Progenitor cell of endocrine pancreas (in vitro differentiated cells): ENCODE data around the gene CAV2. TPM values are rescaled to one million over a fixed set of nuclear protein-coding genes. Genes with fewer than 3 reads are reported as not detected.

ENCODE experiments used
- DNase-seq: peaks from one replicate; pipeline ENCODE4 v3.0.0; 2021; ENCODE audit warnings: low spot score; ENCODE audit not compliant: unreplicated experiment
- H3K27ac Mint-ChIP-seq: 2 replicates; pipeline ENCODE4 v1.8.0; 2021; ENCODE audit warnings: mild to moderate bottlenecking, moderate library complexity, mixed read lengths
- H3K27me3 Mint-ChIP-seq: 2 replicates; pipeline ENCODE4 v1.8.0; 2021; ENCODE audit warnings: mixed read lengths
- H3K36me3 Mint-ChIP-seq: 2 replicates; pipeline ENCODE4 v1.8.0; 2022; ENCODE audit warnings: mixed read lengths; ENCODE audit not compliant: insufficient read depth
- H3K4me1 Mint-ChIP-seq: 2 replicates; pipeline ENCODE4 v1.8.0; 2021; ENCODE audit warnings: low read depth, mixed read lengths
- H3K4me3 Mint-ChIP-seq: 2 replicates; pipeline ENCODE4 v1.8.0; 2021; ENCODE audit warnings: low read depth, mild to moderate bottlenecking, moderate library complexity, mixed read lengths
- H3K9me3 Mint-ChIP-seq: 2 replicates; pipeline ENCODE4 v1.8.0; 2021; ENCODE audit warnings: low read depth, mixed read lengths
- CTCF ChIP-seq: fragments of 200-600 bp; sonication (generic); IDR thresholded peaks from one replicate; pipeline ENCODE4 v1.5.0; 2021; ENCODE audit warnings: antibody characterized with exemption, mild to moderate bottlenecking; ENCODE audit not compliant: unreplicated experiment
- total RNA-seq: library from RNA; stranded (reverse); gene quantifications from 2 replicates; pipeline ENCODE4 v1.2.1, GENCODE V29; 2021

The CAV2 gene
- total RNA-seq, 1 donor from 2014 or later = 9.4 TPM

- H3K4me1 Mint-ChIP-seq = peaks cover 17% of the 10 kb centered on the region
- DNase-seq = no peak
- no peak overlapping the region for H3K27ac Mint-ChIP-seq
- no peaks in the 10 kb centered on the region for H3K9me3 Mint-ChIP-seq
- peaks cover 13% of the 10 kb centered on the region for H3K27me3 Mint-ChIP-seq
- H3K36me3 Mint-ChIP-seq = no peaks in the 10 kb centered on the region
- TF ChIP-seq CTCF = no peak
- H3K4me3 Mint-ChIP-seq = no peak overlapping the region
Observed at GRCh38 chr7:116455499-116455898, 44.0 kb upstream of the CAV2 start.

GRCh38 chr7:116461500-116461899 lies 38.0 kb upstream of the CAV2 start:
- H3K27me3 Mint-ChIP-seq = peaks cover 7% of the 10 kb centered on the region
- no peak for DNase-seq
- no peak overlapping the region for H3K27ac Mint-ChIP-seq
- H3K4me1 Mint-ChIP-seq = peaks cover 6% of the 10 kb centered on the region
- TF ChIP-seq CTCF = no peak
- no peak overlapping the region for H3K4me3 Mint-ChIP-seq
- H3K9me3 Mint-ChIP-seq = no peaks in the 10 kb centered on the region
- no peaks in the 10 kb centered on the region for H3K36me3 Mint-ChIP-seq

- TF ChIP-seq CTCF = no peak
- Mint-ChIP-seq H3K4me3 (no peak overlapping the region), H3K27me3 (no peaks in the 10 kb centered on the region), H3K4me1 (no peaks in the 10 kb centered on the region), H3K36me3 (no peaks in the 10 kb centered on the region), H3K9me3 (no peaks in the 10 kb centered on the region), H3K27ac (no peak overlapping the region)
- DNase-seq = no peak
Observed at GRCh38 chr7:116463956-116464355, 35.6 kb upstream of the CAV2 start.

- Mint-ChIP-seq H3K27me3 (no peaks in the 10 kb centered on the region), H3K27ac (no peak overlapping the region), H3K4me3 (no peak overlapping the region), H3K9me3 (no peaks in the 10 kb centered on the region), H3K4me1 (no peaks in the 10 kb centered on the region), H3K36me3 (no peaks in the 10 kb centered on the region)
- DNase-seq = no peak
- no peak for TF ChIP-seq CTCF
Observed at GRCh38 chr7:116464375-116464774, 35.2 kb upstream of the CAV2 start.

GRCh38 chr7:116465125-116465524 lies 34.4 kb upstream of the CAV2 start:
- H3K4me3 Mint-ChIP-seq = no peak overlapping the region
- no peak overlapping the region for H3K27ac Mint-ChIP-seq
- H3K36me3 Mint-ChIP-seq = no peaks in the 10 kb centered on the region
- no peaks in the 10 kb centered on the region for H3K4me1 Mint-ChIP-seq
- no peak for DNase-seq
- H3K9me3 Mint-ChIP-seq = no peaks in the 10 kb centered on the region
- H3K27me3 Mint-ChIP-seq = no peaks in the 10 kb centered on the region
- TF ChIP-seq CTCF = no peak
